Erythroblast (primary cell): ENCODE results near the gene TBX6.

Source experiments
- GATA1 ChIP-seq: IDR thresholded peaks from 2 replicates; pipeline ENCODE4 v1.6.1; 2011; ENCODE audit warnings: low read depth, mild to moderate bottlenecking, control low read depth, low read length, moderate library complexity
- POLR2A ChIP-seq: IDR thresholded peaks from 2 replicates; pipeline ENCODE4 v1.6.1; 2011; ENCODE audit warnings: mild to moderate bottlenecking, low read length

DNA sequence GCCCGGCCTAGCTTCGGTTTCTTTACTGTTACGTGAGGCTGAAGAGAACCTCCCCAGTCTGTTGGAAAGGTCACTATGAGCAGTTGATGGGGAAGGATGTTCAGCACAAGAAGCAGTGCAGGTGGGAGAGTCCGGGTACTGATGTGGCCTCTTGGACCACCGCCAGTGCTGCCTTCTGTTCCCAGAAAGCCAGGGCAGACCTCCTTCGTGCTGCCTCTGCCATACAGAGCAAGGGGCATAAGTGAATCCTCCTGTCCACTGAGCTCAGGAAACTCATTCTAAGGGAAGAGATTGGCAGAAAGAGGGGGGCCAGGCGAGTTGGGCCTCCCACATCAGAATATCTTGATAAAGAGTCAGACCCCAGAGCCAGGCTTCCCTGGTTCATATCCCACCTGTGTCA lies 12.2 kb downstream of the TBX6 start:
- TF ChIP-seq POLR2A (no peak), GATA1 (no peak)
